ENCODE data around the gene CHAC1.

- no peak for TF ChIP-seq CTCF (IDR thresholded peaks at IDR 0.05; ENCODE audit: poor library complexity, severe bottlenecking)
- TF ChIP-seq EZH2 (IDR thresholded peaks at IDR 0.05; ENCODE audit: borderline replicate concordance, insufficient read depth, low read length, poor library complexity, severe bottlenecking) = no peak
These were observed 1.5 kb upstream of the CHAC1 start for GRCh38 chr15:40951764-40952163.

Measured in neural cell (in vitro differentiated cells).